ENCODE results near the gene FABP3. TPM values are rescaled to one million over a fixed set of nuclear protein-coding genes. Genes with fewer than 3 reads are reported as not detected.
A peak's percentile ranks its signal among the peaks of the same experiment; 100 is the strongest.

FABP3 gene
- total and polyA plus RNA-seq, 4 donors = 1.7 to 39.8 (median 13.3) TPM

DNA sequence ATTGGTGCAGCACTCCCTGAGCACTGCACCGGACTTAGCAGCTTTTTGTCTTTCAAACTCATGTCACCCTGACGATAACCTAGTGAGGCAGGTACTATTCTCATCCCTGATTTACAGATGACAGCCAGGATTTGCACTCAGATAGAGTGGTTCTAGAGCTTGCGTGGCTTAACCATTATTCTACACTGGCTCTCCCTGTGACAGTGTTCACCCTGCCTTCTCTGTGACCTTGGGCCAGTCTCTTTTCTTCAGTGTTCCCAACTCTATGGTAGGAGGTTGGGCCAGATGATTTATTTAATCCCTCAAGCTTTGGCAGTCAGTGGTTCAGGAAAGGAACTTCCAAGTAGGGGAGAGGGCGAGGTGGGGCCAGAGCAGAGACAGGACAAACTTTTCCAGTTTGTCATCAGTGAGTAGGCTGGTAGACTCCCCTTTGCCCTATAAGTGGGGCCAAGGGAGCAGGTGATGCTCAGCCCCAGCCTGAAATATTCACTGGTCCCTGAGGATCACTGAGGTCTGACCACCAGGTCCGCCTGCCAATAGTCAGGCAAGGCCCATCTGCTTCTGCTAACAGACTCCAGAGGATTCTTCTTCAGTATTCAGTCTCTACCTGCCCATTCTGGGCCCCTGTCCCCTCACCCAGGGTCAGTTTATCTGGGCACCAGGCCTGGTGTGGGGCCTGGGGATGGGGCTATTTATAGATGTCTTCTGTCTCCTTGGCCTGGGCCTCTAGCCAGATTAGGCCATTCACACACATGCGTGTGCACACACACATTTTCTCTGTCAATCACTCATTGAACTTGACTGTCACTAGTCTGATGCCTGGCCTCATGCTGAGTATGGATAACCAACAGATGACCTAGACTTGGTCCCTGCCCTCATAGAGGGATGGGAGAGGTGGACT lies 8.8 kb upstream of the FABP3 start:
- no peak for ATAC-seq (ENCODE audit: insufficient read depth, low FRiP score)
- H3K27ac ChIP-seq (ENCODE audit: low read depth in 1 of 2, low read length in 1 of 2) = peak overlapping the region in 1 of 2 donors; percentile 82
- no peaks in the 10 kb centered on the region for H3K9me3 ChIP-seq (ENCODE audit: control insufficient read depth in 4 of 4, insufficient read depth in 3 of 4, low read length in 3 of 4)
- WGBS, 2 donors = 83 to 90% methylated on average over 6 of the region's 6 CpGs
- no peak overlapping the region for H3K9ac ChIP-seq (ENCODE audit: insufficient read depth in 1 of 2, low read length in 2 of 2)
- H3K4me3 ChIP-seq = no peak overlapping the region
- H3K36me3 ChIP-seq (ENCODE audit: control insufficient read depth in 4 of 4, insufficient read depth in 4 of 4, low read length in 4 of 4) = no peaks in the 10 kb centered on the region
- H3K4me1 ChIP-seq (ENCODE audit: control insufficient read depth in 5 of 5, insufficient read depth in 5 of 5, low read length in 5 of 5) = no peaks in the 10 kb centered on the region
- no peak for DNase-seq
- TF ChIP-seq, protein P1, sequence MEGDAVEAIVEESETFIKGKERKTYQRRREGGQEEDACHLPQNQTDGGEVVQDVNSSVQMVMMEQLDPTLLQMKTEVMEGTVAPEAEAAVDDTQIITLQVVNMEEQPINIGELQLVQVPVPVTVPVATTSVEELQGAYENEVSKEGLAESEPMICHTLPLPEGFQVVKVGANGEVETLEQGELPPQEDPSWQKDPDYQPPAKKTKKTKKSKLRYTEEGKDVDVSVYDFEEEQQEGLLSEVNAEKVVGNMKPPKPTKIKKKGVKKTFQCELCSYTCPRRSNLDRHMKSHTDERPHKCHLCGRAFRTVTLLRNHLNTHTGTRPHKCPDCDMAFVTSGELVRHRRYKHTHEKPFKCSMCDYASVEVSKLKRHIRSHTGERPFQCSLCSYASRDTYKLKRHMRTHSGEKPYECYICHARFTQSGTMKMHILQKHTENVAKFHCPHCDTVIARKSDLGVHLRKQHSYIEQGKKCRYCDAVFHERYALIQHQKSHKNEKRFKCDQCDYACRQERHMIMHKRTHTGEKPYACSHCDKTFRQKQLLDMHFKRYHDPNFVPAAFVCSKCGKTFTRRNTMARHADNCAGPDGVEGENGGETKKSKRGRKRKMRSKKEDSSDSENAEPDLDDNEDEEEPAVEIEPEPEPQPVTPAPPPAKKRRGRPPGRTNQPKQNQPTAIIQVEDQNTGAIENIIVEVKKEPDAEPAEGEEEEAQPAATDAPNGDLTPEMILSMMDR (IDR thresholded peaks at IDR 0.05; ENCODE audit: control extremely low read depth, extremely low read depth) = no peak
- H3K27me3 ChIP-seq (ENCODE audit: control insufficient read depth in 3 of 3, insufficient read depth in 3 of 3, low read length in 2 of 3) = no peaks in the 10 kb centered on the region

GRCh38 chr1:31380181-31380580 lies 7.3 kb upstream of the FABP3 start:
- ATAC-seq (ENCODE audit: insufficient read depth, low FRiP score) = no peak
- Histone ChIP-seq H3K9ac (ENCODE audit: insufficient read depth in 1 of 2, low read length in 2 of 2) (no peak overlapping the region), H3K4me3 (no peak overlapping the region), H3K27me3 (ENCODE audit: control insufficient read depth in 3 of 3, insufficient read depth in 3 of 3, low read length in 2 of 3) (no peaks in the 10 kb centered on the region), H3K4me1 (ENCODE audit: control insufficient read depth in 5 of 5, insufficient read depth in 5 of 5, low read length in 5 of 5) (no peaks in the 10 kb centered on the region), H3K36me3 (ENCODE audit: control insufficient read depth in 4 of 4, insufficient read depth in 4 of 4, low read length in 4 of 4) (no peaks in the 10 kb centered on the region), H3K27ac (ENCODE audit: low read depth in 1 of 2, low read length in 1 of 2) (peak overlapping the region in 1 of 2 donors; percentile 74), H3K9me3 (ENCODE audit: control insufficient read depth in 4 of 4, insufficient read depth in 3 of 4, low read length in 3 of 4) (no peaks in the 10 kb centered on the region)
- DNase-seq = no peak
- WGBS, 2 donors = 77 to 87% methylated on average over 3 of the region's 3 CpGs
- TF ChIP-seq, protein P1 (IDR thresholded peaks at IDR 0.05; ENCODE audit: control extremely low read depth, extremely low read depth) = no peak

DNA sequence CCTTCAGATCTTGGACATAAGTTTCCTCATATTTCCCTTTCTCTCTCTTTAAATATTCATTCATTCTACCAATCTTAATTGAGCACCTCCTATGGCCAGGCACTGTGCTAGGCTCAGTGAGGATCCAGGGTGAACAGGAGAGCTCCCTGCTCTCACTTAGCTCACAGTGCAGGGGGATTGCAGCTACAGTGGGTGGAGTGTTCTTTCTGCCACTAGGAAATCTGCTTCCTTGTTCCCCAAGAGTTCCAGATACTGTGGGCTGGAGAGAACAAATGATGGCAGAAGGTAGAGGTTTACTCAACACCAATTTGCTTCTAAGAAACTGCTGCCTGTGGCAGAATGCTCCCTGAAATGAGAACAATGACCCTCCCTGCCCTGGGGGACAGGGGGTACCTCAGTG lies 5.1 kb upstream of the FABP3 start:
- H3K4me3 ChIP-seq = no peak overlapping the region
- no peak overlapping the region for H3K9ac ChIP-seq (ENCODE audit: insufficient read depth in 1 of 2, low read length in 2 of 2)
- H3K27me3 ChIP-seq (ENCODE audit: control insufficient read depth in 3 of 3, insufficient read depth in 3 of 3, low read length in 2 of 3) = no peaks in the 10 kb centered on the region
- peaks cover 0 to 12% (median 1%) of the 10 kb centered on the region in 5 donors for H3K4me1 ChIP-seq (ENCODE audit: control insufficient read depth in 5 of 5, insufficient read depth in 5 of 5, low read length in 5 of 5)
- no peaks in the 10 kb centered on the region for H3K9me3 ChIP-seq (ENCODE audit: control insufficient read depth in 4 of 4, insufficient read depth in 3 of 4, low read length in 3 of 4)
- TF ChIP-seq, protein P1 (IDR thresholded peaks at IDR 0.05; ENCODE audit: control extremely low read depth, extremely low read depth) = no peak
- H3K27ac ChIP-seq (ENCODE audit: low read depth in 1 of 2, low read length in 1 of 2) = no peak overlapping the region
- H3K36me3 ChIP-seq (ENCODE audit: control insufficient read depth in 4 of 4, insufficient read depth in 4 of 4, low read length in 4 of 4) = no peaks in the 10 kb centered on the region
- no peak for DNase-seq
- no peak for ATAC-seq (ENCODE audit: insufficient read depth, low FRiP score)
